Measurements from ENCODE around the gene GPBP1L1. TPM values are rescaled to one million over a fixed set of nuclear protein-coding genes. Genes with fewer than 3 reads are reported as not detected.
"Not testable (repeated sequence)": the region's sequence is repeated elsewhere in the genome, so short reads cannot be mapped to it uniquely, and the experiment has no call there.

GPBP1L1 gene
- 79.7 TPM for total RNA-seq

GRCh38 chr1:45686288-45687013, at the start of gene GPBP1L1:
Gene GPBP1L1 (minus strand): TSS chr1:45686533. CDS start chr1:45659087, 27,446 bp downstream.
- DNase-seq (ENCODE audit: low read depth in 2 of 3, low spot score in 2 of 3): peak; percentile 96 to 98 (median 97)

DNA sequence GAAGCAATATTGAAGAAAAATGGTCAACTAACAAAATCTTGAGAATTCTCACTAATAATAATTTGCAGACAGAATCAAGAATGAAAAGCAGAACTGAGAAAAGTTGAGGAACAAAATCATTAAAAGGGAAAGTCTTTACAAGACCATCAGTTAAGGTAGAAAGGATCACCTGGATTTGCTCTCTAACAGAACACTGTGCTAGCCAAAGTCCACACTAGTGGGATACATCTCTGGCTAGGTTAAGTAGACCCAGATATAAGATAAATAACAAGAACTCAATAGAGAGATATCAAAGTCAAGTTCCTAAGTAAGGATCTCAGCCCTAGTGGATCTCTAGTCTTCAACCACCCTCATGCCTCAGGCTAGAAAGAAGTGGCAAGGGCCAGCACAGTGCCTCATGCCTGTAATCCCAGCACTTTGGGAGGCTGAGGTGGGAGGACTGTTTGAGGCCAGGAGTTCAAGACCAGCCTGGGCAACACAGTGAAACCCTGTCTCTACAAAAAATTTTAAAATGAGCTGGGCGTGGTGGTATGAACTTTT, 44.5 kb upstream of the GPBP1L1 start:
- DNase-seq (ENCODE audit: low read depth in 2 of 3, low spot score in 2 of 3): no peak

DNA sequence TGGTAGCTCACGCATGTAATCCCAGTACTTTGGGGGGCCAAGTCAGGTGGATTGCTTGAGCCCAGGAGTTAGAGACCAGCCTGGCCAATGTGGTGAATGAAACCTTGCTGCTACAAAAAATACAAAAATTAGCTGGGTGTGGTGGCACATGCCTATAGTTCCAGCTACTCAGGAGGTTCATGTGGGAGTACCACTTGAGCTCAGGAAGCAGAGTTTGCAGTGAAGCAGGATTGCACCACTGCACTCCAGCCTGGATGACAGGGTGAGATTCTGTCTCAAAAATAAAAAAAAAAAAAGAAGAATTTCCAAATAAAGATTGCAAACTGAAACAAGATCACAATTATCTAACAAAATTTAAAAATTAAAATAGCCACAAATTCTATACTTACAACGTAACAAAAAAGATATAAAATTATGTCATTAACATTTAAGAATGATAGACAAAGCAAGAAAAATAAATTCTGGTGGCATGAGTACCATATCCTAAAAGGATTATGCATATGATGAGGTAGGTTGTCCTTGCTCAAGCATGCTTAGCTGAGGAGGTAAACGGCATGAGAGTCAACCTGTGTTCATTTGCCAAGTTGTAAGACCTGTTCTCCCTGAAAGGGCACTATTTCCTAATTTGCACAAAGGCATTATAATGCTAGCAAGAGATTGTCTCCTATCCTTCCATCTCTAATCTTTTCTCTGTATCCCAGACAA, 43.9 kb upstream of the GPBP1L1 start:
- DNase-seq (ENCODE audit: low read depth in 2 of 3, low spot score in 2 of 3): no peak

- DNase-seq (ENCODE audit: low read depth in 2 of 3, low spot score in 2 of 3): not testable (repeated sequence)
Observed at GRCh38 chr1:45726007-45726406, 39.7 kb upstream of the GPBP1L1 start.

GRCh38 chr1:45723248-45723930, 37.1 kb upstream of the GPBP1L1 start:
- DNase-seq (ENCODE audit: low read depth in 2 of 3, low spot score in 2 of 3): no peak

- DNase-seq (ENCODE audit: low read depth in 2 of 3, low spot score in 2 of 3): no peak
Observed at GRCh38 chr1:45722809-45723208, 36.5 kb upstream of the GPBP1L1 start.

DNA sequence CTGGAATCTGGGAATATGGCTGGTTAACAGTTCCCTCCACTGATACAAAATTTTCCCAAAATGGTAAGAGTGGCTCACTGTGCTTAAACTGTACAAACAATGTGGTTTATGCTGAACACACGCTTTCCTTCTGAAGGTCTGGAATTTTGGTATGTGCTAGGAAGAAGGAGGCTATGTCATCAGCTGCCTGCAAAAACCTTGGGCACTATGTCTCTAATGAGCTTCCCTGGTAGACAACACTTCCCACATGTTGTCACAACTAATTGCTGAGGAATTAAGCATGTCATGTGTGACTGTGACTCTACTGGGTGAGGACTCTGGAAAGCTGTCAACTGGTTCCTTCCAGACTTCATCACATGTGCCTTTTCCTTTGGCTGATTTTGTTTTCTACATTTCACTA, 34.9 kb upstream of the GPBP1L1 start:
- no peak for DNase-seq (ENCODE audit: low read depth in 2 of 3, low spot score in 2 of 3)

GRCh38 chr1:45718289-45718688, 32.0 kb upstream of the GPBP1L1 start:
- no peak for DNase-seq (ENCODE audit: low read depth in 2 of 3, low spot score in 2 of 3)

DNA sequence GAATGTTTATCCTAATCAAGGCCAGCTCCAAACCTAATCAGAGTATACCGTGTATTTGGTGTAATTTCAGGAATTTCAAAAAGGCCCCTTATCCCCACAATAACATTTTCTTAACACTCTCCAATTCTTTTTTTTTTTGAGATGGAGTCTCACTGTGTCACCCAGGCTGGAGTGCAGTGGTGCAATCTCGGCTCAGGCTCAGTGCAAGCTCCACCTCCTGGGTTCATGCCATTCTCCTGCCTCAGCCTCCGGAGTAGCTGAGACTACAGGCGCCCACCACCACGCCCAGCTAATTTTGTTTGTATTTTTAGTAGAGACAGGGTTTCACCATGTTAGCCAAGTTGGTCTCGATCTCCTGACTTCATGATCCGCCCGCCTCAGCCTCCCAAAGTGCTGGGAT, 31.1 kb upstream of the GPBP1L1 start:
- not testable (repeated sequence) for DNase-seq (ENCODE audit: low read depth in 2 of 3, low spot score in 2 of 3)

DNA sequence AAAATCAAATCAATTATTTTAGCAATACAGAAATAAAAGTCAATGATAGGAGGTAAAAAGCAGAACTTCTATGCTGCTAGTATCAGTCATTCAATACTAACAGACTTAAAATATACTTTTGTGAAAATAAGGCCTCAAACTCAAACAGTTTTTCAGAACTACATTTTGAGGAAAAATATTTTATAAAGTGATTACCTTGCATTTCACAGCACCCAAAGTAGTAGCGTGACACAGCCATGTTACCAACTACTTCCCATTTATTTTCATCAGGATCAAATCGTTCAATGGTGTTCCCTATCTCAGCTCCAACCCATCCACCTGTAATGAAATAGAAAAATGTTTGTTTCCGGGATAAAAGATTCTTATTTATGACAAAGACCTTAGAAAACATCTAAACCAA, 30.4 kb upstream of the GPBP1L1 start:
- DNase-seq (ENCODE audit: low read depth in 2 of 3, low spot score in 2 of 3): no peak

DNA sequence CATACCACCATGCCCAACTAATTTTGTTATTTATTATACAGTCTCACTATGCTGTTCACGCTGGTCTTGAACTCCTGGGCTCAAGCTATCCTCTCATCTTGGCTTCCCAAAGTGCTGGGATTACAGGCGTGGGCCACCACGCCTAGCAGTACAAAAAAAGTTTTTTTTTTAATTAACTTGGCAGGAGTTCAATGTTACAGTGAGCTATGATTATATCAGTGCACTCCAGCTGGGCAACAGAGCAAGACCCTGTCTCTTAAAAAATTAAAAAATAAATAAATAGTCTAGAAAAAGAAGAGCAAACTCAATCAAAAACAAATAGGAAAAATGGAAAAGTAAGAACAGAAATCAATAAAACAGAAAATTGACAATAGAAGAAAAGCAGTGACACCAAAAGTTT, 27.4 kb upstream of the GPBP1L1 start:
- no peak for DNase-seq (ENCODE audit: low read depth in 2 of 3, low spot score in 2 of 3)

GRCh38 chr1:45704637-45705036, 18.3 kb upstream of the GPBP1L1 start:
- no peak for DNase-seq (ENCODE audit: low read depth in 2 of 3, low spot score in 2 of 3)

- DNase-seq (ENCODE audit: low read depth in 2 of 3, low spot score in 2 of 3): no peak
Observed at GRCh38 chr1:45694823-45695222, 8.5 kb upstream of the GPBP1L1 start.

DNA sequence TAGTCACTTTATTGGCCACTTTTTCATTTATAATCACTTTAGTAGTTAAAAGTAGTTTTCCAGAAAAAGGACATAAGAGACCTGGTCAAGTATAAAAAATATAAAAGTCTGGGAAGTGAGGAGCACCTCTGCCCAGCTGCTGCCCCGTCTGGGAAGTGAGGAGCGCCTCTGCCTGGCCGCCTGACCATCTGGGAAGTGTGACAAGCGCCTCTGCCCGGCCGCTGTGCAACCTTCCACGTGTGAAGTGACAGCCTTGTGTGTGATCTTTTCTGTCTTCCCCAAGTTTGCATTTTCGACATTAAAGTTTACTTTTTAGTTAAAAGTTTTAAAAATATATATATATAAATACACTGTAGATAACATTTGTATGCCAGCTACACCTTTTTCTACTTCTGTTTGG, 7.5 kb upstream of the GPBP1L1 start:
- not testable (repeated sequence) for DNase-seq (ENCODE audit: low read depth in 2 of 3, low spot score in 2 of 3)

GRCh38 chr1:45687754-45688740, 1.7 kb upstream of the GPBP1L1 start, which contains the start of gene TMEM69:
Gene TMEM69 (plus strand): TSS chr1:45688181. CDS start chr1:45691069, 2,888 bp downstream.
- DNase-seq (ENCODE audit: low read depth in 2 of 3, low spot score in 2 of 3): peak; percentile 67 to 94 (median 91)

DNA sequence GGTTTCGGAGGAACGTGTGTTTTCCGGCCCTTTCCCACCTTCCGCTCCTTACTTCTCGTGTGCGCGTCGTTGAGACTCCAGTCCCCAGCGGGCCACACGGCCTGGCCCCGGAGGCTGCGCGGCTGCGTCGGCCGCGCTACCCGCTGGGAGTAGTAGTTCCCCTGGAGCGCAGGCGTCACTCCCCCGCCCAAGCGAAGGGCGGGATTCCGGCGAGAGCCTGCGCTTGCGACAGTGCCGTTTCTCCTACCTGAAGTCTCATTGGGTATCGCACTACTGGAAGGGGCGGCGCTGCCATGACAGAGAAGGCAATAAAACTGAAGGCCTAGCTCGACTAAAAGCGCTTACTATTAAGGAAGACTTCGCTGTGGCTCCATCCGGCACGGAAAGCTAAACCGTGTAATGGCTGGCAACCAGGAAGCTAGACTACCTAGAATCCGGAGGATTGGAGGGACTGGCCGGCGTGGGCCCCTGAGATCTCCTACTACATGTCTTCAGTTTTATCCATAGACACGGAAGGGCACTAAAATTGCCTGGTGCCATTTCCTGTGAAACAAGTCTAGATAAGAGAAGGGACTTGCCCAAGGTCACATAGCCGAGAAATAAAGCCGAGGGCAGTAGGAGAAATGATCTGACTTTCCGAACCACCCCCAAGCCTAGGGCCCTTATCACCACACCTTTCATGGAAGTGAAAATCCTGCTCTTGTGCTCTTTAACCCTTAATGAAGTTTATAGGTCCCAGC, 851 bp upstream of the GPBP1L1 start:
- peak; percentile 95 to 99 (median 99) for DNase-seq (ENCODE audit: low read depth in 2 of 3, low spot score in 2 of 3)

DNA sequence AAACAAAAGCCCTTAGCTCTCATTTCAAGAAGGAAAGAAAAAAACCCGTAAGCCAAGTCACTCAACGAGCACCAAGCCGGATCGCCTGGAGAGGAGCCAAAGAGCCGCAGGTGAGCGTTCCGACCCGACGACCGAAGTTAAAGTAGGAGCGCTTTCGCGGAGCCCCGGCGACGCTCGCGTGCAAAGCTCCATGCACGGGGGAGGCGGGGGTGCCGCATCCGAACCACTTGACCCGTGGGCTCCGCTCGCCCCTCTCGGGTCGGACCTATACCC, 382 bp downstream of the GPBP1L1 start:
- DNase-seq (ENCODE audit: low read depth in 2 of 3, low spot score in 2 of 3): peak in 2 of 3 donors; percentile 57 to 58

GRCh38 chr1:45685308-45686014, 872 bp downstream of the GPBP1L1 start:
- peak in 2 of 3 donors; percentile 17 to 30 for DNase-seq (ENCODE audit: low read depth in 2 of 3, low spot score in 2 of 3)

GRCh38 chr1:45684402-45684801, 1.9 kb downstream of the GPBP1L1 start:
- DNase-seq (ENCODE audit: low read depth in 2 of 3, low spot score in 2 of 3): no peak

Measured in hematopoietic multipotent progenitor cell (in vitro differentiated cells).